Stimulated activated CD8-positive, alpha-beta memory T cell treated with anti-CD3 and anti-CD28 coated beads, Interleukin-7, amount 100 ng/mL, for 1 hour (primary cell): ENCODE measurements around the gene SLCO3A1.
A peak's percentile ranks its signal among the peaks of the same experiment; 100 is the strongest.

Source experiments
- DNase-seq, 2 donors: peaks; one replicate each; pipeline ENCODE4 v3.0.0-alpha.2; 2020; ENCODE audit warnings: low read depth in 2 of 2

Gene SLCO3A1

GRCh38 chr15:92123962-92124656, 270.6 kb downstream of the SLCO3A1 start:
- no peak for DNase-seq

GRCh38 chr15:92124657-92125010, 271.1 kb downstream of the SLCO3A1 start:
- no peak for DNase-seq

- DNase-seq = no peak
Measured at GRCh38 chr15:92128788-92129187, 275.3 kb downstream of the SLCO3A1 start.

- DNase-seq = no peak
Measured at GRCh38 chr15:92130244-92130643, 276.7 kb downstream of the SLCO3A1 start.

- DNase-seq = no peak
Measured at GRCh38 chr15:92130906-92131305, 277.4 kb downstream of the SLCO3A1 start.

GRCh38 chr15:92132982-92133755, 279.7 kb downstream of the SLCO3A1 start:
- DNase-seq = no peak

GRCh38 chr15:92140796-92141195, 287.3 kb downstream of the SLCO3A1 start:
- no peak for DNase-seq

GRCh38 chr15:92141607-92142006, 288.1 kb downstream of the SLCO3A1 start:
- DNase-seq = no peak

GRCh38 chr15:92142242-92143232, 289.0 kb downstream of the SLCO3A1 start:
- DNase-seq = no peak

- no peak for DNase-seq
Measured at GRCh38 chr15:92143765-92144164, 290.3 kb downstream of the SLCO3A1 start.

- DNase-seq = no peak
Measured at GRCh38 chr15:92146511-92147150, 293.1 kb downstream of the SLCO3A1 start.

- no peak for DNase-seq
Measured at GRCh38 chr15:92149029-92149428, 295.5 kb downstream of the SLCO3A1 start.

- DNase-seq = no peak
Measured at GRCh38 chr15:92149465-92149864, 296.0 kb downstream of the SLCO3A1 start.

- DNase-seq = no peak
Measured at GRCh38 chr15:92151168-92151567, 297.7 kb downstream of the SLCO3A1 start.

GRCh38 chr15:92151741-92152140, 298.2 kb downstream of the SLCO3A1 start:
- DNase-seq = no peak

GRCh38 chr15:92152983-92153382, 299.5 kb downstream of the SLCO3A1 start:
- no peak for DNase-seq

- DNase-seq = no peak
Measured at GRCh38 chr15:92153620-92154019, 300.1 kb downstream of the SLCO3A1 start.

- no peak for DNase-seq
Measured at GRCh38 chr15:92155934-92156333, 302.4 kb downstream of the SLCO3A1 start.

GRCh38 chr15:92157666-92158298, 304.3 kb downstream of the SLCO3A1 start:
- DNase-seq = no peak

- DNase-seq = peak in 1 of 2 donors; percentile 4
Measured at GRCh38 chr15:92158426-92158825, 304.9 kb downstream of the SLCO3A1 start.

GRCh38 chr15:92159481-92159880, 306.0 kb downstream of the SLCO3A1 start:
- no peak for DNase-seq
